IPS-18a (cell line): ENCODE results near the gene ADM2.
"Not testable (repeated sequence)": the region's sequence is repeated elsewhere in the genome, so short reads cannot be mapped to it uniquely, and the experiment has no call there.

Experiments used
- H3K27ac ChIP-seq: one replicate; pipeline ENCODE4 v1.5.1; 2013; ENCODE audit warnings: low read length
- H3K27me3 ChIP-seq: one replicate; pipeline ENCODE4 v1.6.1; 2013; ENCODE audit warnings: mild to moderate bottlenecking, low read length; ENCODE audit not compliant: control insufficient read depth, insufficient read depth
- H3K36me3 ChIP-seq: one replicate; pipeline ENCODE4 v1.6.1; 2013; ENCODE audit warnings: low read depth, low read length; ENCODE audit not compliant: control insufficient read depth
- H3K4me1 ChIP-seq: one replicate; pipeline ENCODE4 v1.6.1; 2013; ENCODE audit warnings: low read depth, low read length; ENCODE audit not compliant: control insufficient read depth
- H3K4me3 ChIP-seq: one replicate; pipeline ENCODE4 v1.5.1; 2013; ENCODE audit warnings: low read length
- H3K9ac ChIP-seq: one replicate; pipeline ENCODE4 v1.6.1; 2013; ENCODE audit warnings: mild to moderate bottlenecking, low read length, moderate library complexity
- H3K9me3 ChIP-seq: one replicate; pipeline ENCODE4 v1.6.1; 2013; ENCODE audit warnings: low read depth, low read length; ENCODE audit not compliant: control insufficient read depth

ADM2 gene, protein sequence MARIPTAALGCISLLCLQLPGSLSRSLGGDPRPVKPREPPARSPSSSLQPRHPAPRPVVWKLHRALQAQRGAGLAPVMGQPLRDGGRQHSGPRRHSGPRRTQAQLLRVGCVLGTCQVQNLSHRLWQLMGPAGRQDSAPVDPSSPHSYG

DNA sequence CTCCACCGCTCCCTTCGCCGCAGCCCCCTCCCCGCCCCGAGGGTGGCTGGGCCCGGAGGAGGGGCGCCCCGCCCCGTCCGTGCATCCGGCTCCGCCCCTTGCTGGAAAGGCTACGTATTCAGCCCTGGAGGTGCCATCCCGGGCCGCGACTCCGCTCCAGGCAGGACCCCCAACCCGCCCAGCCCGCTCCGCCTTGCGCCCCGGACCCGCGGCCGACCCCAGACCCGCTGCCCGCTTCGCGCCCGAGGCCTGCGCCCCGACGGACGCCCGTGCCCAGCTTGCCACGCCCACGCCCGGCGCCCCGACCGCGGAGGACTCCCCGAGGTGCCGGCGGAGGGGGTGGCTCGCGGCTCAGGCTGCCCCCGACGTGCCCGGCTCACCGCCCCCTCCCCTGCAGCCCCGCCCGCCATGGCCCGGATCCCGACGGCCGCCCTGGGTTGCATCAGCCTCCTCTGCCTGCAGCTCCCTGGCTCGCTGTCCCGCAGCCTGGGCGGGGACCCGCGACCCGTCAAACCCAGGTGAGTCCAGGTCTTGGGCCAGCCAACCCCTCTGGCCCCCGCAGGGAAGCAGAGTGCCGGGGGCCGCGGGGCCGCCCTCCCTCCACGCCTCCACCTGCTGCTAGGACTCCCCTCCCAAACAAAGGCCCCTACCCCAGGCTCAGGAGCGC is at the start of gene ADM2:
Gene ADM2, plus strand, starts transcription at position 104 of the 667 bp plus-strand sequence. Its CDS starts 305 bp downstream, at position 409.
- Histone ChIP-seq H3K27me3 (peaks cover 21% of the 10 kb centered on the region), H3K4me1 (no peaks in the 10 kb centered on the region), H3K4me3 (peak within 1 kb of the TSS; percentile 54), H3K36me3 (no peaks in the 10 kb centered on the region), H3K27ac (no peak within 1 kb of the TSS), H3K9me3 (no peaks in the 10 kb centered on the region), H3K9ac (peak within 1 kb of the TSS; percentile 68)

DNA sequence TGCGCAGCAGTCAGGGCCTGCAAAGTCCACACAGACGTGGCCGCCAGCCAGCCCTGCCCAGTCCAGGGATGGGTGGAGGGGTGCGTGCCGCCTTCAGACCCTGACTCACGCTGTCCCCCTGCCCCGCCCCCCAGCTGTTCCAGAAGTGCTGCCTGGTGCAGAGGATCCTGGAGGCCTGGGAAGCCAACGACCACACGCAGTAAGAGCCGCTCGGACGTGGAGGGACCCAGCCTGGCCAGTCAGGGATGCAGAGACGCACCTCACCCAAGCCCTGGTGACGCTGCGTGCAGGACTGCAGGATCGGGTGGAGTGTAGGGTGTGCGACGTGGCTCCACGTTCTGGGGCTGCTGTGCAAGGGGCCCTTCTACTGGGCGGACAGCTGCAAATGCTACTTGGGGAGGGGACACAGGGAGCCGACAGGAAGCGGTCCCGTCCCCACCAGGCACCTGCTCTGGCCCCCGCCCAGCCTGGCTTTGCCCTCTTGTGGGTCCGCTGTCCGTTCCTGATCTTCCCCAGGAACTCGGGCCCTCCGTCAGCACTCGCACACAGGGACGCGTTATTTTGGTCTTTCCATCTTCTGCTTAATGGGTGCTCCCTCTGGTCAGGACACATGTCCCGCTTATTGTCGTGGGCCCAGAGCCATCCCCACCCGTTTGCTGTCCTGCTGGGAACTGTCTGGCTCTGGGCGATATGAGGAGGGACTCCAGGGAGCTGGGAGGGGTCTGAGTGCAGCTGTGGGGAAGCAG is 49.0 kb upstream of the ADM2 start:
- Histone ChIP-seq H3K27me3 (no peaks in the 10 kb centered on the region), H3K9ac (no peak overlapping the region), H3K27ac (no peak overlapping the region), H3K9me3 (no peaks in the 10 kb centered on the region), H3K4me3 (no peak overlapping the region), H3K4me1 (no peaks in the 10 kb centered on the region), H3K36me3 (peaks cover 40% of the 10 kb centered on the region)

DNA sequence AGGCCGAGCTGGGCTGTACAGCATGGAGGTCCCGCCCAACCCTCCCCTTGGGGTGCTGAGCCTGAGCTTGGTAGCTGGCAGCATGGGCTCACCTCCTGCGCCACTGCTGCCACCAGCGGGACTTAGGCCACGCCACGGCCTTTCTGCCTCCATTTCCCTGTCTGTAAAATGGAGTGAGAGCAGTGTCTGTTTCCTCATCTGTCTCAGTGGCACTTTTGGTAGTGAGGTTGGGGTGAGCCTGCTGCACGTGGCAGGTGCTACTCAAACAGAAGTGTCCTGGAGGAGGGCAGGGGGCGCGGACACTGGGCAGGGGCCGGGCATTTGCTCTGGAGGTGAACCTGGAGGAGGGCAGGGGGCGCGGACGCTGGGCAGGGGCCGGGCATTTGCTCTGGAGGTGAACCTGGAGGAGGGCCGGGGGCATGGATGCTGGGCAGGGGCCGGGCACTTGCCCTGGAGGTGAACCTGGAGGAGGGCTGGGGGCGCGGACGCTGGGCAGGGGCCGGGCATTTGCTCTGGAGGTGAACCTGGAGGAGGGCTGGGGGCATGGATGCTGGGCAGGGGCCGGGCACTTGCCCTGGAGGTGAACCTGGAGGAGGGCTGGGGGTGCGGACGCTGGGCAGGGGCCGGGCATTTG is 48.3 kb upstream of the ADM2 start:
- H3K36me3 ChIP-seq, result peaks cover 44% of the 10 kb centered on the region
- H3K27ac ChIP-seq, H3K9me3 ChIP-seq, H3K9ac ChIP-seq, H3K4me1 ChIP-seq, H3K27me3 ChIP-seq, H3K4me3 ChIP-seq: not testable (repeated sequence)

DNA sequence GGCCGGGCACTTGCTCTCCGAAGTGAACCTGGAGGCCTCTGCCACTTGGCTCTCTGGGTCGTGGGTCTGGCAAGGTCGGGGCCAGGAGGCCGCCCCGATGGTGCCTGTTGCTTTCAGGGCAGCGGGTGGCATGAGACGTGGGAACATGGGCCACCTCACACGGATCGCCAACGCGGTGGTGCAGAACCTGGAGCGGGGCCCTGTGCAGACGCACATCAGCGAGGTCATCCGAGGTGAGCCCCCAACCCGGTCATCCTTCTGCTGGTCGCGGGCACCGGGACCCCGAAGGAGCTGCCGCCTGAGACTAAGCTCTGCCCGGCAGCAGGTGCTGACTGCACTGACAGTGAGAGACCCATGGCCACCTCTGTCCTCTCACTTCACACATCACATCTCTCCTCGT is 46.5 kb upstream of the ADM2 start:
- peaks cover 49% of the 10 kb centered on the region for H3K36me3 ChIP-seq

DNA sequence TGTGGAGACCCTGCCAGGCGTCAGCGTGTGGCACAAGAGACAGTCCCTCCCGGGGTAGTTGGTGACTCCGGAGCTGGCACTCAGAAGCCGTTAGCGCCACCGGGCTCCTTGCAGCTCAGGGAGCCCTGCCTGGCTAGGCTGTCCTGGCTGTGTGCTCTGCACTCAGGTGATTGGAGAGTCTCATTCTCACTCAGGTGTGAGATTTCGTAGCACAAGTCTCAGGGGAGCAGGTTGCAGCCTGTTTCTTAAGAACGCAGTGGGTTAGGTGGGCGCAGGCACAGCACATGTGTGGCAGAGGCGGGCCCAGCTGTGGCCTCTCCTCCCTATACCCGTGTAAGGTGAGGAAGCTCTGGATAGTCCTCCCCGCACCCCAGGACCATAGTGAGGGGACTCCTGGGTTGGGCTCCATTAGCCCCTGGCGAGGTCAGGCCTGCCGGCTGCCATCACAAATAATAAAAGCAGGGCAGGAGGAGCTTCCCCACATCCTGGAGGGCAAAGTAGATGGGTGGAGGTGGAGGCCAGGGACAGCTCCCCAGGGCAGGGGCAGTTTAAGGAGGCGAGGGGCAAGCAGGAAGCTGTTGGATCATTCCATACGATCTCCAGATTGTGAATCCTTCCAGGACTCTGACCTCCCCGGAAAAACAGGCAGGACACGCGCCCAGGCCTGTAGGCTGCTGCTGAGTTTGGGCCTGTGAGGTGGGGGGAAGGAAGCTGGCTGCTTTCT is 45.9 kb upstream of the ADM2 start:
- Histone ChIP-seq H3K4me3 (no peak overlapping the region), H3K27ac (no peak overlapping the region), H3K9ac (no peak overlapping the region), H3K9me3 (no peaks in the 10 kb centered on the region), H3K27me3 (no peaks in the 10 kb centered on the region), H3K36me3 (peaks cover 47% of the 10 kb centered on the region), H3K4me1 (no peaks in the 10 kb centered on the region)

More for the DNA sequence above, 46.5 kb upstream of the ADM2 start:
- H3K4me1 ChIP-seq, result no peaks in the 10 kb centered on the region
- H3K4me3 ChIP-seq, result no peak overlapping the region
- no peaks in the 10 kb centered on the region for H3K27me3 ChIP-seq
- H3K9me3 ChIP-seq, result no peaks in the 10 kb centered on the region
- no peak overlapping the region for H3K9ac ChIP-seq
- no peak overlapping the region for H3K27ac ChIP-seq

DNA sequence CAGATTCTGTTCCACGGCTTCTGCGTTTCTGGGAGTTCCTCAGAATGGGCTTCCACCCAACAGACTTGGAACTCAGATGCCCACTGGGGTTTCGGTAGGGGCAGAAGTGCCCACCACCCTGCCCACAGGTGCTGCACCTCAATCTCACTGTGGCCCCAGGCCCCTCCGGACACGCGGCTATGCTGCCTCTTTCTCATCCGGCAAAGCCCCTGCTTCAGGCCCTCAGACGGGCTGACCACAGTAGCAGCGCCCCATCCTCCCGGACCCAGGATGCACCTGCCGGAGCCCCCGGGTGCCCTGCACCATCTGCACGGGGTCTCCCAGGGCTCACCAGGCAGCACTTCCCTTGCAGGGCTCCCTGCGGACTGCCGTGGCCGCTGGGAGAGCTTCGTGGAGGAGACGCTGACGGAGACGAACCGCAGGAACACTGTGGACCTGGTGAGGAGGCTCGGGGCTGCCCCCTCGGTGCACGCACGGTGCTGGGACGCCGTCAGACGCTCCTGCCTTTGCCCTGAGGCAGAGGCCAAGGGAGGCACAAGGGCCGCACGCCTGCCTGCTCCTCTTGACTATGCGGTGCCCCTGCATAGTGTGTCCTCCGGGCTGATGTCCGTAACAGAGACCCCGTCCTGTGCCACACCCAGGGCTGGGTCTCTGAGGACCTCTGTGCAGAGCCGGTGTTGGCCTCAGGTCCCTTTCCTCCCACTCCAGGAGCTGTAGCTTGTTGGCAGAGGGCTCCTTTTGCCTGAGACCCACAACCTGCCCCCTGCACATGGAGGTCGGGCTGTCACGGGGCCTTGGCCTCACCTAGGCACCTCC is 45.1 kb upstream of the ADM2 start:
- no peaks in the 10 kb centered on the region for H3K27me3 ChIP-seq
- H3K4me1 ChIP-seq, result no peaks in the 10 kb centered on the region
- no peaks in the 10 kb centered on the region for H3K9me3 ChIP-seq
- no peak overlapping the region for H3K27ac ChIP-seq
- no peak overlapping the region for H3K9ac ChIP-seq
- no peak overlapping the region for H3K4me3 ChIP-seq
- peaks cover 44% of the 10 kb centered on the region for H3K36me3 ChIP-seq

DNA sequence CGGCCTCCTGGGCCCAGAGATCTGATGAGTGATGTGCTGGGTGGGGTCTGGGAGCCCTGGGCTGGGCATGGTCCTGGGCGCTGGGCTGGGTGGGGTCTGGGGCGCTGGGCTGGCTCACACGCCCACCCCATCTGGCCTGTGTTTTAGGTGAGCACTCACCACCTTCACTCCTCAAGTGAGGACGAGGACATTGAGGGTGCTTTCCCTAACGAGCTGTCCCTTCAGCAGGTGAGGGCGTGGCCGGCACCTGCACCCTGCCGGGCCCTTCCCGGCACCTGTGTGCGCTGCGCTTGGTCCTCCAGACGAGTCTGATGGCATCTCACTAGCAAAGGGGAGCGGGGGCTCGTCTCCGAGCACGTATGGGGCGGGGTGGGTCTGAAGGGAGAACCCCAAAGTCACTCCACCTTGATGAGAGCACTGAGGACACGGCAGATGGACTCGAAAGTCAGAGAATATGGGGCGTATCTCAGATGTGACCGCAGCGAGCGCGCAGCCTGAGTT is 44.5 kb upstream of the ADM2 start:
- Histone ChIP-seq H3K27me3 (no peaks in the 10 kb centered on the region), H3K4me1 (no peaks in the 10 kb centered on the region), H3K9me3 (no peaks in the 10 kb centered on the region), H3K9ac (no peak overlapping the region), H3K36me3 (peaks cover 37% of the 10 kb centered on the region), H3K27ac (no peak overlapping the region), H3K4me3 (no peak overlapping the region)

DNA sequence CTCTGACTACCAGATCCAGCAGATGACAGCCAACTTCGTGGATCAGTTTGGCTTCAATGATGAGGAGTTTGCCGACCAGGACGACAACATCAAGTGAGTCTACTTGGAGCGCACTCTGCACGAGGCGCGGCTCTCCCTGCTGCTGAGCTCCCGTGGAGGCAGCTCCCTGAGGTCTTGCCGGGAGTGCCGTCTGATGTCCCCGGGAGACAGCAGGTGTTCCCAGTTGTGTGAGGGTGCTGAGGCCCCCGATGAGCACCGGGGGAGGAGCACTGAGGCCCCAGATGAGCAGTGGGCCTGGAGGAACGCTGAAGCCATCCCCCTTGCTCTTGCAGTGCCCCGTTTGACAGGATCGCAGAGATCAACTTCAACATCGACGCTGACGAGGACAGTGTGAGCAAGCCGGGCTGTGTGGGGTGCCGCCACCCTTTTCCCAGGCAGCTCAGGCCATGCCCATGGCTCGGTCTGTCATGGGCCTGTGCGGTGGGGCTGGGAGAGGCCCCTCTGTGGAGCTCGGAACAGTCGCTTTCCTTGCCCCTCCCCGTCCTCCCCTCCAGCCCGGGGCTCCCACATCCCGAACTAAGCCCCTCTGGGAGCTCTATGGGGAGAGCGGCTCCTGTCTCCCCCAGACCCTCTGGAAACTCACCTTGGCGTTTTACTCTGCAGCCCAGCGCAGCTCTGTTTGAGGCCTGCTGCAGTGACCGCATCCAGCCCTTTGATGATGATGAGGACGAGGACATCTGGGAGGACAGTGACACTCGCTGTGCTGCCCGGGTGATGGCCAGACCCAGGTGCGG is 43.6 kb upstream of the ADM2 start:
- Histone ChIP-seq H3K27me3 (no peaks in the 10 kb centered on the region), H3K9ac (no peak overlapping the region)

DNA sequence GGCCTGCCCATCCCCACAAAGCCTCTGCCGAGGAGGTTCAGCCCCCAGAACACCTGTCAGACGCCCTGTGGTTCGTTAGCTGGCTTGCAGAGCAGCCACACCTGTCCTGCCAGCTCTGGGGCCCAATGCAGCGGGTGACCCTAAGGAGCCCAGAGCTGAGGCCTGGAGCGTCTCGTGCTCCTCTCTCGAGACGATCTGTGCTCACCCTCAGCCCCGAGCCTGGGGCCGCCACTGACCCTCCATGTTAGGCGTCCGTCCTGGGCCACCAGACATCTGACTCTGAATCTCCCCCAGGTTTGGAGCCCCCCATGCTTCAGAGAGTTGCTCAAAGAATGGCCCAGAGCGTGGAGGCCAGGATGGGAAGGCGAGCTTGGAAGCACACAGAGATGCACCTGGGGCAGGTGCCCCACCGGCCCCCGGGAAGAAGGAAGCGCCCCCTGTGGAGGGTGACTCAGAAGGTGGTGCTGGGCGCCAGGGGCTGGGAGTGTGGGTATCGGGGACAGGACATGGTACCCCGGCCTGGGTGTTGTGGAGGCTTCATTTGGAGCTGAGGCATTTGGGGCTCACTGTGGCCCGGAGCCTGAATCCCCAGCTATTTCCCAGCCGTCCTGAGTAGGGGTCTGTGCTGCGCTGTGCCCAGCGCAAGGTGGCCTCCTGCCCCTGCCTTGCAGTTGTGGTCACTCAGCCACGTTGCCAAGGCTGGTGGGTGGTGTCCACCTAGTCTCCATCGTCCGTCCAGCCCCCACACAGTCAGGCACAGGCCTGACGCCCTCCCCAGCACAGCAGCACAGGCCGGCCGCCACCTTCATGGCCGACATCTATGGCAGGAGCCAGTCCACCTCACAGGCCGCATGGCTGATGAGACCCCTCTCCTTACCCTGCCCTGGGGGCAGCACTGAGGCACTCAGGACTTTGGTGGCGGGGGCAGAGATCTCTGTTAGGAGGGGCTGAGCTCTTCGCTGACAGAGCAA is 42.8 kb upstream of the ADM2 start:
- no peaks in the 10 kb centered on the region for H3K9me3 ChIP-seq
- H3K4me3 ChIP-seq, result no peak overlapping the region
- no peaks in the 10 kb centered on the region for H3K4me1 ChIP-seq
- no peaks in the 10 kb centered on the region for H3K27me3 ChIP-seq
- H3K27ac ChIP-seq, result no peak overlapping the region
- no peak overlapping the region for H3K9ac ChIP-seq
- H3K36me3 ChIP-seq, result peaks cover 32% of the 10 kb centered on the region

More for the DNA sequence above, 43.6 kb upstream of the ADM2 start:
- Histone ChIP-seq H3K27ac (no peak overlapping the region), H3K4me1 (no peaks in the 10 kb centered on the region), H3K4me3 (no peak overlapping the region), H3K9me3 (no peaks in the 10 kb centered on the region), H3K36me3 (peaks cover 32% of the 10 kb centered on the region)
